ENCODE data around the gene SIDT2. TPM values are rescaled to one million over a fixed set of nuclear protein-coding genes. Genes with fewer than 3 reads are reported as not detected.

The SIDT2 gene
- total RNA-seq, 1 experiment from 2014 or later: 11.8 TPM

DNA sequence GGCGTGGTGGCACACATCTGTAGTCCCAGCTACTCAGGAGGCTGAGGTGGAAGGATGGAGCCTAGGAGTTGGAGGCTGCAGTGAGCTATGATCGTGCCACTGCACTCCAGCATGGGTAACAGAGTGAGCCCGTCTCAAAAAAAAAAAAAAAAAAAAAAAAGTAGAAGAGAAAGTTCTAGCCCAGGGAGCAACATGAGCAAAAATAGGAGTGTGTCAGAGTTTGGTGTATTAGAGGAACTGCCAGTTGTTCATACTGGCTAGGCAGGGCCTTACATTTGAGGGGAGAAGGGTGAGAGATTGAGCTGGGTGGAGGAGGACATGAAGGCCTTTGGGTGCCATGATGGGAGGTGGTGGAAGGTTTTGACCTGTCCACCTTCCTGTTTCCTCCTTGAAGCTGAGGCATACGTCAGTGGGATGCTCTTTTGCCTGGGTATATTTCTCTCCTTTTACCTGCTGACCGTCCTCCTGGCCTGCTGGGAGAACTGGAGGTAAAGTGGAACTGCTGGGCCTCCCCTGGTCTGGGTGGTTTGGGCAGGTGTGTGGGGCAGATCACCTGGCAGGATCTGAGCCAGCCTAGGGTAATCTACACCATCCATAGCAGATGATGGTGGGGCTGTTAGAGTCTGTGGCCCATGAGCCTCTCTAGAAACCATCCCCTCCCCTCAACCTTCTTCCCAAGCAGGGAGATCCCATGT, 7.3 kb downstream of the SIDT2 start:
- in situ Hi-C loops (cut with HindIII; ENCODE audit: low pct_unique_long_range_greater_than_20kb, low sequenced_read_pairs): no loop called here
- DNase-seq (ENCODE audit: low read depth): no peak

- no peak for DNase-seq (ENCODE audit: low read depth)
- in situ Hi-C loops (cut with HindIII; ENCODE audit: low pct_unique_long_range_greater_than_20kb, low sequenced_read_pairs): no loop called here
These were observed 7.9 kb downstream of the SIDT2 start for GRCh38 chr11:117186431-117186761.

DNA sequence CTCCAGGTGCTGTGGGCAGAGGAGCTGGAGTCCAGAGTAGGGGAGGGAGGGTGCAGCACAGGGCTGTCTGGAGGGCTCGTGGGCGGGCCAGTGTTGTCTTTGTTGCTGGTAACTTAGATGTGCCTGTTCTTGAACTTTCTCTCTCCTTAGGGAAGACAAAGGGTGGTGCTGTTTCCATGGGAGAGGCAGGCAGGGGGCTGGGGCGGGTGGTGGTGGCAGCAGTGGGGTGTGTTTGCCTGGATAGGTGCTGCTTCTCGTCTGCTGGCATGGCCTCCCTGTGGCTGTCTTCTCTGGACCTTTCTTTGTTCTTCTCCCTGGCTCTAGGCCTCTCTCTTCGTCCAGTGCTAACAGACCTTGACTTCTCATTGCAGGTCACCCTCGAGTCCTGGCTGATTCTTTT, 8.5 kb downstream of the SIDT2 start:
- DNase-seq (ENCODE audit: low read depth): no peak
- in situ Hi-C loops (cut with HindIII; ENCODE audit: low pct_unique_long_range_greater_than_20kb, low sequenced_read_pairs): no loop called here

DNA sequence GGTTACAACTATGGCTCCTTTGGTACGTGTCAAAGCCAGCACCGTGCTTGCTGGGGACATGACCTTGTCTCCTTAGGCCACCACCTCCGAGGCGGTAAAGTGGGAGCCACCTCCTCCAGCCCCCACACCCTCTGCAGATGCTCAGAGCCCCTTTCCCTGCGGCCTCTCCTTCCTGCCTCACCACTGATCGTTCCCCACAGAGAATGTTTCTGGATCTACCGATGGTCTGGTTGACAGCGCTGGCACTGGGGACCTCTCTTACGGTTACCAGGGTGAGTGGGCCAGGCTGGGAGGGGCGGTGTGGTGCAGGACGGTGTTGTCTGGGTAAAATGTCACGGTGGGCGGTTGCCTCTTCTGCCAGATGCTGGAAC, 8.9 kb downstream of the SIDT2 start:
- DNase-seq (ENCODE audit: low read depth): no peak
- in situ Hi-C loops (cut with HindIII; ENCODE audit: low pct_unique_long_range_greater_than_20kb, low sequenced_read_pairs): no loop called here

GRCh38 chr11:117187799-117188481, 9.4 kb downstream of the SIDT2 start:
- in situ Hi-C loops (cut with HindIII; ENCODE audit: low pct_unique_long_range_greater_than_20kb, low sequenced_read_pairs): no loop called here
- DNase-seq (ENCODE audit: low read depth): no peak

DNA sequence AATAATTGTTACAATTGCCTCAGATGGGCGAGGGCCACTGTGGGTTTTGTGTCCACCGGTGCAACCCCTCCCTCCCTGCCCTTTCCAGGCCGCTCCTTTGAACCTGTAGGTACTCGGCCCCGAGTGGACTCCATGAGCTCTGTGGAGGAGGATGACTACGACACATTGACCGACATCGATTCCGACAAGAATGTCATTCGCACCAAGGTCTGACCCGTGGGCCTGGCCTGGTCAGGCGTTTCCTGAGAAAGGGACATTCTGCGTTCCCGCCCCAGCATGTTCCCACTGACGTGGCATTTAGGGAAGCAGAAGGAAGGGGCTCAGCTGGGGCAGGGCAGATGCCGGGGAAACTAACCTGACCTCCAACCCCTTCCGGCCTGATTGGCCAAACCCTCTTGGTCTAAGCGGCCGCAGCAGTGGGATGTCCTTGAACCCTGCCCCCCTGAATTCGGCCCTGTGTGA, 10.1 kb downstream of the SIDT2 start:
- DNase-seq (ENCODE audit: low read depth): no peak
- in situ Hi-C loops (cut with HindIII; ENCODE audit: low pct_unique_long_range_greater_than_20kb, low sequenced_read_pairs): no loop called here

DNA sequence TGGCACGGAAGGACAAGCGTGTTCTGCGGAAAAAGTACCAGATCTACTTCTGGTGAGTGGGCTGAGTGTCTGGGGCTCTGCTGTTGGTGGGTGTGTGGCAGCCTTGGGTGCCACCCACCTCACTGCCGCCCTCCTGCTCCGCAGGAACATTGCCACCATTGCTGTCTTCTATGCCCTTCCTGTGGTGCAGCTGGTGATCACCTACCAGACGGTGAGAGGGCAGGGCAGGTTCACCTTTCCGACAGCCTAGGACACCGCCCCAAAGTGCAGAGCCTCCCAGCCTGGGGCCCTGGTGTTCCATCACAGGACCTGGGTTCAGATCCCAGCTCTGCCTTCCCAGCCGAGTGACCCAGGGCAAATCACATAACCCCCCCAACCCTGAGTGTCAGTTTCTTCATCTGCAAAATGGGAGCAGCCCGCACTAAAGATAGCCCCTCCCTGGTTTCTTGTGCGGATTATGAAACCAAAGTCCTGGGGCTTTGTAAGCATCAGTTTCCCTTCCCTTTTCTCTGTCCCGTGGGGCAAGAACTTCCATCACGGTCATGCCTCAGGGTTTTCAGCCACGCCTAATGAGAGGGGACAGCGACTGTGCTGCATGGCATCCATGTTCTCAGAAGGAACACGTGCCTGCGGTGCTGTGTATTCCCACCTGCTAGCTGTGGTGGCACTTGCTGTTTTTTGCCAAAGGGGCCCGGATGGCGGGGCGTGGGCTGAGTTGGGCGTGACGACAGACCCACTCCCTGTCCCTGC, 10.8 kb downstream of the SIDT2 start:
- no peak for DNase-seq (ENCODE audit: low read depth)
- in situ Hi-C loops (cut with HindIII; ENCODE audit: low pct_unique_long_range_greater_than_20kb, low sequenced_read_pairs): no loop called here

DNA sequence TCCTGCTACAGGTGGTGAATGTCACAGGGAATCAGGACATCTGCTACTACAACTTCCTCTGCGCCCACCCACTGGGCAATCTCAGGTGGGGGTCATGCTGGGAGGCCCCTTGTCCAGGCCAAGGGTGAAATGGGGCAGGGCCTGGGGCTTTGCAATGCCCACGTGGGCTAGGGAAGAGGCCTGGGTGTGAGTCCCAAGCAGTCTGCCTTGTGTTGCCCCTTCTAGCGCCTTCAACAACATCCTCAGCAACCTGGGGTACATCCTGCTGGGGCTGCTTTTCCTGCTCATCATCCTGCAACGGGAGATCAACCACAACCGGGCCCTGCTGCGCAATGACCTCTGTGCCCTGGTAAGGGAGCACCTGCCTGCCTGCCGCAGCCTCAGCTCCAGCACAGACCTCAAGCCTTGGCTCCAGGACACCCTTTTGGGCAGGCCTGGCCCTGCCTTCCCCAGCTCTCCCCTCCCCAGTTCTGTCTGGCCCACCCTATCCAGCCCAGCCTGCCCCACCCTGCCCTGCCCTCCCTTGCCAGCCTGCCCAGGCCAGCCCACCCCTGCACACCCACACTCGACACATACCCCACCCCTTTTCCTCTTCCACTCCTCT, 11.5 kb downstream of the SIDT2 start:
- in situ Hi-C loops (cut with HindIII; ENCODE audit: low pct_unique_long_range_greater_than_20kb, low sequenced_read_pairs): no loop called here
- no peak for DNase-seq (ENCODE audit: low read depth)

GRCh38 chr11:117191680-117192400, 13.3 kb downstream of the SIDT2 start:
- in situ Hi-C loops (cut with HindIII; ENCODE audit: low pct_unique_long_range_greater_than_20kb, low sequenced_read_pairs): no loop called here
- DNase-seq (ENCODE audit: low read depth): no peak

DNA sequence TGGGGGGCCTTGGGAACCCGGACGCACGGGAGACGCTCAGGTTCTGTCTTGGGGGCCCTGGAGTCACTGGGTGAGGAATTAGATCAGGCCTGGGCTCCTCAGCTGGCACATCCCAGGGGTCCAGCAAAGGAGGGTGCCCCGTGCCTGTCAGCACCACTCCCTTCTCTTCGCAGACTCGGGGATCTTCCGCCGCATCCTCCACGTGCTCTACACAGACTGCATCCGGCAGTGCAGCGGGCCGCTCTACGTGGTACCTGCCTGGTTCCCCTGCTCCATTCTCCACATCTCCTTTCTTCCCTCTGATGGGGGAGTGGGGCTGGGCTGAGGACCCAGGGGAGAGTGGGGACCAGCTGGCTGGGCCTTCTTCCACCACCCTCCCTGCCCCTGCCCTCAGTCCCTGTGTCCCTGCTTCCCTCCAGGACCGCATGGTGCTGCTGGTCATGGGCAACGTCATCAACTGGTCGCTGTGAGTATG, 13.9 kb downstream of the SIDT2 start:
- in situ Hi-C loops (cut with HindIII; ENCODE audit: low pct_unique_long_range_greater_than_20kb, low sequenced_read_pairs): no loop called here
- no peak for DNase-seq (ENCODE audit: low read depth)

- in situ Hi-C loops (cut with HindIII; ENCODE audit: low pct_unique_long_range_greater_than_20kb, low sequenced_read_pairs): no loop called here
- DNase-seq (ENCODE audit: low read depth): no peak
These were observed 14.8 kb downstream of the SIDT2 start for GRCh38 chr11:117193130-117194020.

- in situ Hi-C loops (cut with HindIII; ENCODE audit: low pct_unique_long_range_greater_than_20kb, low sequenced_read_pairs): no loop called here
These were observed 15.7 kb downstream of the SIDT2 start for GRCh38 chr11:117194267-117194666.

DNA sequence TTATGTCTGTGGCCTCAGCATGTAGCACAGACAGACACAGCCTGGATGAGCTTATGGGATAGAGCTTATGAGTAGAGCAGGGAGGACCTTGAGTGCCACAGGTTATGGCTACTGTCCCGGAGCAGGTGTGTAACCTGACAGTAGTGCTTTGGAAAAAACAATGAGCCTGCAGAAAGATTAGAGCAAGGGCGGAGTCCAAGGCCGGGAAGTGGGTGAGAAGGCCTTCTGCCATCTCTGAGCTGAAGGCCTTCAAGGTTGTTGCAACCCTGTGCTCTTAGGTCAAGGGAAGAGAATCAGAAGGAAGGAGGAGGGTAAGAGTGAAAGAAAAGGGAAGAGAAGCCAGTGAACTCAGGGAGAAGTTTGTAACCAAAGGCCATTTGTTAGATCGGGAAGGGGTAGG, 16.7 kb downstream of the SIDT2 start:
- in situ Hi-C loops (cut with HindIII; ENCODE audit: low pct_unique_long_range_greater_than_20kb, low sequenced_read_pairs): no loop called here
- DNase-seq (ENCODE audit: low read depth): no peak

More at GRCh38 chr11:117194267-117194666, 15.7 kb downstream of the SIDT2 start:
- no peak for DNase-seq (ENCODE audit: low read depth)

GRCh38 chr11:117195761-117196160, 17.2 kb downstream of the SIDT2 start:
- no peak for DNase-seq (ENCODE audit: low read depth)
- in situ Hi-C loops (cut with HindIII; ENCODE audit: low pct_unique_long_range_greater_than_20kb, low sequenced_read_pairs): no loop called here

- in situ Hi-C loops (cut with HindIII; ENCODE audit: low pct_unique_long_range_greater_than_20kb, low sequenced_read_pairs): no loop called here
- DNase-seq (ENCODE audit: low read depth): no peak
These were observed 18.5 kb downstream of the SIDT2 start for GRCh38 chr11:117197006-117197405.

DNA sequence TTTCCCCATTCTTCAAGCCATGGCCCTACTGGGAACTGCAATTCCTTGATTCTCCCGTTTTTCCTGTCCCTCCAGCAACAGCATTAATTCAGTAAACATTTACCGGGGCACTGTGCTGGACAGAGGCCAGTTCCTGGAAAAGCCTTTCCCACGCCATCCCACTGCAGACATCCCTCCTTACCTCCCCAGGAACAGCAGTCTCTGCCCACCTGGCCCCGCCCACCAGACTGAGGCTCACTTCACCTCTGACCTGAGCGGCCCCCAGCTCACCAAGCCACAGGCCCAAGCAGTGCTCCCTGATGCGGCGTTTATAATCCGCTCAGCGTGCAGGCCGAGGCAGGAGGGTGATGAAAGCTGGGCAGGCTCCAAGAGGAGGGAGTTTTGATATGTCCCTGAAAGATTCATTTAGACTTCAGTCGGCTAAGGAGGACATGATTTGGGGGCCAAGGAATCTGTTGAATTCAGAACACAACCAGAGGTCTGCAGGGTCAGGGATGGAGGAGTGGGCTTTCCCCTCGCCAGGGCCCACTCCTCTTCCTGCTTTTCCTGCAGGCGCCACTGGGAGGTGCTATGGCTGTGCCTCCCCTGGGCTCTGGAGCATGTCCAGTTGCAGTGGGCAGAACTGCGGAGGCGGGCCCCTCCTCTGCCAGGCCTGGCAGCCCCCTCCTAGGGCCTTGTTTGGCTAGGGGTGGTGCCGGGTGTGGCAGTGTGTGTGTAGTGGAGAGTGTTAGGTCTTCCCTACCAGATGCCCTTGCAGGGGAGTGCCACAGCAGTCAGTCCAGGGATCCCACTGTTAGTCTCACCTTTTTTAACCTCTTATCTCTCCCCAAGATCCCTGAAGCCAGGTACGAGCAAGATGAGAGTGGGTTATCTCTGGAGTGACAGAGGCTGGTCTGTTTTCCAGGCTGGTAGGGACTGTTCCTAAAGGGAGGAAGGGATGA, 19.2 kb downstream of the SIDT2 start:
- DNase-seq (ENCODE audit: low read depth): no peak

More for the DNA sequence above, 19.2 kb downstream of the SIDT2 start:
- in situ Hi-C loops (cut with HindIII; ENCODE audit: low pct_unique_long_range_greater_than_20kb, low sequenced_read_pairs): no loop called here

Data from Caki2 (cell line).